ENCODE measurements around the gene EMX1. TPM values are rescaled to one million over a fixed set of nuclear protein-coding genes. Genes with fewer than 3 reads are reported as not detected.
"Not testable (repeated sequence)": the region's sequence is repeated elsewhere in the genome, so short reads cannot be mapped to it uniquely, and the experiment has no call there.

The EMX1 gene
- total RNA-seq, 1 donor from 2014 or later = not detected

- H3K4me3 ChIP-seq = no peak overlapping the region
- peaks cover 15% of the 10 kb centered on the region for H3K27me3 ChIP-seq
- no peaks in the 10 kb centered on the region for H3K9me3 ChIP-seq
- H3K4me1 ChIP-seq = peaks cover 9% of the 10 kb centered on the region
- TF ChIP-seq CTCF (IDR thresholded peaks at IDR 0.05) = no peak
- no peak for DNase-seq
- H3K27ac ChIP-seq = no peak overlapping the region
- intact Hi-C loops (cut with DNase I) = loop anchor here (10.0 kb wide), 1 partner anchor 268 kb away; no protein-coding TSS in a partner anchor
- no peak for ATAC-seq
- H3K36me3 ChIP-seq = peaks cover 5% of the 10 kb centered on the region
These were observed 20.9 kb upstream of the EMX1 start for GRCh38 chr2:72896446-72896845.

GRCh38 chr2:72897785-72898584 lies 19.3 kb upstream of the EMX1 start:
- Histone ChIP-seq H3K36me3 (no peaks in the 10 kb centered on the region), H3K27me3 (peaks cover 23% of the 10 kb centered on the region), H3K4me1 (peaks cover 9% of the 10 kb centered on the region), H3K27ac (no peak overlapping the region), H3K4me3 (no peak overlapping the region), H3K9me3 (no peaks in the 10 kb centered on the region)
- intact Hi-C loops (cut with DNase I) = loop anchor here (10.0 kb wide), 1 partner anchor 267 kb away; no protein-coding TSS in a partner anchor
- DNase-seq (no peak), ATAC-seq (no peak)
- no peak for TF ChIP-seq CTCF (IDR thresholded peaks at IDR 0.05)

GRCh38 chr2:72898585-72898906 lies 18.8 kb upstream of the EMX1 start:
- no peak overlapping the region for H3K4me3 ChIP-seq
- H3K27me3 ChIP-seq = peaks cover 27% of the 10 kb centered on the region
- intact Hi-C loops (cut with DNase I) = loop anchor here (10.0 kb wide), 1 partner anchor 266 kb away; no protein-coding TSS in a partner anchor
- peaks cover 9% of the 10 kb centered on the region for H3K4me1 ChIP-seq
- no peaks in the 10 kb centered on the region for H3K36me3 ChIP-seq
- H3K9me3 ChIP-seq = no peaks in the 10 kb centered on the region
- TF ChIP-seq CTCF (IDR thresholded peaks at IDR 0.05) = no peak
- no peak overlapping the region for H3K27ac ChIP-seq
- DNase-seq = no peak
- no peak for ATAC-seq

GRCh38 chr2:72900191-72900825 lies 17.0 kb upstream of the EMX1 start:
- no peak overlapping the region for H3K4me3 ChIP-seq

GRCh38 chr2:72901426-72901825 lies 15.9 kb upstream of the EMX1 start:
- no peak for ATAC-seq
- H3K4me1 ChIP-seq = no peaks in the 10 kb centered on the region
- H3K27me3 ChIP-seq = peaks cover 35% of the 10 kb centered on the region
- TF ChIP-seq CTCF (IDR thresholded peaks at IDR 0.05) = no peak
- H3K9me3 ChIP-seq = no peaks in the 10 kb centered on the region
- H3K36me3 ChIP-seq = no peaks in the 10 kb centered on the region
- no peak for DNase-seq
- H3K27ac ChIP-seq = no peak overlapping the region
- intact Hi-C loops (cut with DNase I) = no loop called here
- H3K4me3 ChIP-seq = no peak overlapping the region

More at GRCh38 chr2:72900191-72900825, 17.0 kb upstream of the EMX1 start:
- peaks cover 8% of the 10 kb centered on the region for H3K4me1 ChIP-seq
- ATAC-seq (no peak), DNase-seq (no peak)
- intact Hi-C loops (cut with DNase I) = no loop called here
- no peaks in the 10 kb centered on the region for H3K36me3 ChIP-seq
- TF ChIP-seq CTCF (IDR thresholded peaks at IDR 0.05) = no peak
- no peaks in the 10 kb centered on the region for H3K9me3 ChIP-seq
- H3K27me3 ChIP-seq = peaks cover 26% of the 10 kb centered on the region
- no peak overlapping the region for H3K27ac ChIP-seq

- ATAC-seq; intact Hi-C loops (cut with DNase I); H3K9me3 ChIP-seq; H3K4me1 ChIP-seq; H3K27ac ChIP-seq; H3K4me3 ChIP-seq; DNase-seq; H3K36me3 ChIP-seq: not testable (repeated sequence)
- H3K27me3 ChIP-seq = peaks cover 90% of the 10 kb centered on the region
These were observed 9.9 kb upstream of the EMX1 start for GRCh38 chr2:72907369-72907768.
